ENCODE measurements around the gene ARID5A.
A peak's percentile ranks its signal among the peaks of the same experiment; 100 is the strongest.

The ARID5A gene

GRCh38 chr2:96527286-96528005 lies 9.1 kb upstream of the ARID5A start:
- peak overlapping the region; percentile 42 for H3K4me3 ChIP-seq (ENCODE audit: low read depth, low read length)
- peak; percentile 29; the same call in 1 of the 2 replicates for TF ChIP-seq CTCF (IDR thresholded peaks at IDR 0.05; ENCODE audit: borderline replicate concordance, insufficient read depth, low read depth, low read length)

DNA sequence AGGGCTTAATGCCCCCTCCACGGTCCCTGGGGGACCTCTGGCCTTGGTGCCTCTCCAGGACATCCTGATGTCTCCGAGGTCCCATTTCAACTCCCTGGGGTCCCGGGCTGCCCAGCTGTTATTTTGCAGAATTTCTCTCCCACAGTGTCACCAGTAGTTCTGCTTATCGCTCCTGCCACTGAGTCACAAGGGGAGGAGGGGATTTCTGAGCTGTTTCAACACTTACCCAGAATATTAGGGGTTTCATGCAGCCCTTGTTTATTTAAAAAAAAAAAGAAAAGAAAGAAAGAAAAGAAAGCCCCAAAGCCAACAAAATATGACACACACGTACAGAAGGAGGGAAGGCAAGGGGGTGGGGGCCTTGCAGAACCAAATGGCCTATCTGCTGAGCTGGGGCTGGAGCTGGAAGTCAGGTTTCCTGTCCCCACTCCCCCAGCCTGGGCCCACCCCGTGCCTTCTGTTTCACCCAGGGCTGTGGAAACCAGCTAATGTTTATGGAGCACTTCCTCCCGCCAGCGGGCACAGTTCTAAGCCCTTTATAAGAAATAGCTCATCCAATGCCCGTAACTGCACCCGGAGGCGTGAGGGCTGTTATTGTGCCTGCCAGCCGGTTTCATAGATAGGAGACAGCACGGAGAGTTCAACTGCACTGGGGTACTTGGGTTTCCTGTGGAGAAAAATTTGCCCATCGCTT lies 8.4 kb upstream of the ARID5A start:
- H3K4me3 ChIP-seq (ENCODE audit: low read depth, low read length) = no peak overlapping the region
- TF ChIP-seq CTCF (IDR thresholded peaks at IDR 0.05; ENCODE audit: borderline replicate concordance, insufficient read depth, low read depth, low read length) = no peak

- H3K4me3 ChIP-seq (ENCODE audit: low read depth, low read length) = no peak overlapping the region
- no peak for TF ChIP-seq CTCF (IDR thresholded peaks at IDR 0.05; ENCODE audit: borderline replicate concordance, insufficient read depth, low read depth, low read length)
These were observed 7.7 kb upstream of the ARID5A start for GRCh38 chr2:96528700-96529375.

GRCh38 chr2:96529376-96530143 lies 7.0 kb upstream of the ARID5A start:
- no peak overlapping the region for H3K4me3 ChIP-seq (ENCODE audit: low read depth, low read length)
- TF ChIP-seq CTCF (IDR thresholded peaks at IDR 0.05; ENCODE audit: borderline replicate concordance, insufficient read depth, low read depth, low read length) = no peak

DNA sequence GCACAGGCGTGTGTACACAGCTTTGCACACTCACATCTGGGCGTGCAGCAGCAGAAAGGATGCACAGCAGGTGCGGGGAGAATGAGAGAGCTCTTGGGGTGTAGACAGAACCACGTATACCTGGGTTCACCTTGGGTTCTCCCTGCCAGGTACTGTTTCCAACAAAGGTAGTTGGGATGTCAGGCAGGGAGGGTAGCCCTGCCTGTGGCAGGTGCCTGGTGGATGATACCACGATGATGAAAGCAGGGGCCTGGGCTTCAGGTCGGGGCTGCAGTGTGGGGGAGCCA lies 6.5 kb upstream of the ARID5A start:
- TF ChIP-seq CTCF (IDR thresholded peaks at IDR 0.05; ENCODE audit: borderline replicate concordance, insufficient read depth, low read depth, low read length) = no peak
- no peak overlapping the region for H3K4me3 ChIP-seq (ENCODE audit: low read depth, low read length)

DNA sequence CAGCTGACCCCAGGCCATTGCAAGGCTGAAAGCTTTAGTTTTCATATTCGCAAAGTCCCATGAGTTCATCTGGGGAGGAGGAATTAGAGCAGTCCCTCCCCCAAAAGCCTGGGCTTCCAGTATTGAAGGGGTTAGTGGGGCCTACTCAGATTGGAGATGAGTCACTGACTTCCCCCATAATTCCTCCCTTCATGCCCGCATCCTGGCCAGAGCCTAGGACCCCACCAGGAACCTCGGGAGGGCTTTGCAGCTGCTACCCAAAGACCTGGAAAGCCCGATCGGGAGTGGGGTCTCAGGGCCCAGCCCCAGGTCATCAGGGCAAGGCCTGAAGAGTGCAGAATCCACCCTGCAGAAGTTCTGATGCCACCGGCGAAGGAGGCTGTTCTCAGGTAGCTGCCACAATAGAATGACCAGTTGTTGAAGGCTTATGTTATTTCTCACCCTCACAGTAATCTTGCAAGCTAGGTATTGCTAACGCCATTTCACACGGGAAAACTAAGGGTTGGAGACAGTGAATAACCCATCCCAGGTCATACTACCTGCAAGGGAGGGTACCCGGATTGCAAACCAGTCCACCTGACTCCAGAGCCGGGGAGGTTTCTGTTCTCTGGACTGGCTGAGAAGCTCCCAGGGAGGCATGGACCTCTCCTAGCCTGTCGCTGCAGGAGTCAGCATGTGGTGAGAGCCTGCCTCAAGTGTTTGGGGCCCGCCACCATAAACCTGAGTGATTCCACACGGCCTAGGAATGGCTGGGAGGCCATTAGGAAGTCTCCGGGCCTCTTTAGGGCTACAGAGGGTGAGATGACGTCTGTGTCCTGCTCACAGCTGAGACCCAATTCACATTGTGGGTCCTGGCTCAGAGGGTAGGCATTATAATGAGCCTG lies 5.8 kb upstream of the ARID5A start:
- no peak for TF ChIP-seq CTCF (IDR thresholded peaks at IDR 0.05; ENCODE audit: borderline replicate concordance, insufficient read depth, low read depth, low read length)

More for the DNA sequence above, 5.8 kb upstream of the ARID5A start:
- no peak overlapping the region for H3K4me3 ChIP-seq (ENCODE audit: low read depth, low read length)

Data from GM12875 (cell line).